Measurements from ENCODE around the gene INTS11.

GRCh38 chr1:1293263-1294249 is 30.9 kb downstream of the INTS11 start:
- TF ChIP-seq CTCF (conservative IDR thresholded peaks at IDR 0.05; ENCODE audit: low read depth in 2 of 2): no peak
- TF ChIP-seq POLR2AphosphoS5 (IDR thresholded peaks at IDR 0.05; ENCODE audit: low read depth): 0 out of 2 replicates have a peak, but pooled peaks have one; percentile 26
- no peak for TF ChIP-seq EZH2phosphoT487 (IDR thresholded peaks at IDR 0.05; ENCODE audit: unreplicated experiment)
- no peak for TF ChIP-seq EZH2 (IDR thresholded peaks at IDR 0.05; ENCODE audit: low read depth, unreplicated experiment)
- no peak for TF ChIP-seq CREB1 (CRISPR knock-in tag; IDR thresholded peaks at IDR 0.05; ENCODE audit: low read depth)
- TF ChIP-seq REST (IDR thresholded peaks at IDR 0.05; ENCODE audit: unreplicated experiment): no peak
- no peak for TF ChIP-seq ZNF331 (CRISPR knock-in tag; IDR thresholded peaks at IDR 0.05; ENCODE audit: low read depth)
- no peak for TF ChIP-seq ZNF462 (CRISPR knock-in tag; IDR thresholded peaks at IDR 0.05)
- no peak for TF ChIP-seq JUNB (IDR thresholded peaks at IDR 0.05; ENCODE audit: unreplicated experiment)
- peak; percentile 65 for TF ChIP-seq STAT1 (IDR thresholded peaks at IDR 0.05; ENCODE audit: unreplicated experiment)

Measured in GM23338 (cell line).